Panc1 (cell line): ENCODE measurements around the gene ACTR6. TPM values are rescaled to one million over a fixed set of nuclear protein-coding genes. Genes with fewer than 3 reads are reported as not detected.

ENCODE experiments used
- ATAC-seq: fragments of 200-7000 bp; cut with Tn5 transposase; 2 replicates; pipeline ENCODE4 v1.9.1; 2020; ENCODE audit warnings: mild to moderate bottlenecking, moderate library complexity
- BruUV-seq: library from RNA; stranded (reverse); fragments of 400-500 nt; replicated peaks from 2 replicates; lab custom pipeline; 2021; lab: Mats Ljungman, UMichigan
- CTCF ChIA-PET: fragments of 300-600 bp; sonication (Branson Sonifier 250); formaldehyde crosslinking; loops from one replicate; lab custom pipeline; 2022; ENCODE audit warnings: antibody characterized with exemption; lab: Charles Lee
- POLR2A ChIA-PET: fragments of 300-600 bp; sonication (Branson Sonifier 250); formaldehyde crosslinking; loops from one replicate; lab custom pipeline; 2022; ENCODE audit warnings: antibody characterized with exemption; lab: Charles Lee
- DNase-seq: peaks from one replicate; pipeline ENCODE4 v3.0.0-alpha.2; 2010; ENCODE audit warnings: low read depth, low spot score
- H3K27ac ChIP-seq: 2 replicates; pipeline ENCODE4 v1.5.1; 2011; ENCODE audit warnings: mild to moderate bottlenecking, low read length, inconsistent platforms
- H3K27me3 ChIP-seq: fragments of 200-500 bp; sonication (Bioruptor generic); 2 replicates; pipeline ENCODE4 v1.6.0; 2014; ENCODE audit warnings: low read length, inconsistent platforms; ENCODE audit not compliant: control insufficient read depth, insufficient read depth
- H3K36me3 ChIP-seq: fragments of 200-500 bp; sonication (Bioruptor generic); 2 replicates; pipeline ENCODE4 v1.5.1; 2014; ENCODE audit warnings: inconsistent platforms, mild to moderate bottlenecking, low read length, moderate library complexity; ENCODE audit not compliant: control insufficient read depth, insufficient read depth
- H3K4me1 ChIP-seq: 2 replicates; pipeline ENCODE4 v1.5.1; 2011; ENCODE audit warnings: inconsistent platforms, mild to moderate bottlenecking, low read length, moderate library complexity; ENCODE audit not compliant: control insufficient read depth, insufficient read depth
- H3K4me3 ChIP-seq, 2 experiments: 2 replicates each; pipeline ENCODE4 v1.5.1; 2011 to 2012; ENCODE audit warnings: low read depth in 2 of 2, low read length in 2 of 2, mild to moderate bottlenecking in 2 of 2, inconsistent platforms in 1 of 2, moderate library complexity in 1 of 2
- H3K9me3 ChIP-seq: fragments of 200-500 bp; sonication (Bioruptor generic); 2 replicates; pipeline ENCODE4 v1.5.1; 2014; ENCODE audit warnings: low read depth, mild to moderate bottlenecking, inconsistent platforms, low read length, moderate library complexity; ENCODE audit not compliant: control insufficient read depth, insufficient read depth
- CTCF ChIP-seq: fragments of 450-650 bp; IDR thresholded peaks from 2 replicates; pipeline ENCODE4 v1.5.1; 2017; ENCODE audit warnings: mild to moderate bottlenecking
- POLR2AphosphoS5 ChIP-seq: IDR thresholded peaks from 2 replicates; pipeline ENCODE4 v1.6.1; 2012; ENCODE audit warnings: mild to moderate bottlenecking, low read depth, low read length, moderate library complexity
- REST ChIP-seq, 2 experiments: IDR thresholded peaks; 2 replicates each; pipeline ENCODE4 v1.6.1; 2011 to 2012; ENCODE audit warnings: low read depth in 2 of 2, control low read depth in 1 of 2, low read length in 1 of 2, mild to moderate bottlenecking in 1 of 2, moderate library complexity in 1 of 2; ENCODE audit not compliant: insufficient read depth in 1 of 2
- SIN3A ChIP-seq: IDR thresholded peaks from 2 replicates; pipeline ENCODE4 v1.6.1; 2012; ENCODE audit warnings: low read depth, mild to moderate bottlenecking, low read length, moderate library complexity, borderline replicate concordance; ENCODE audit not compliant: insufficient read depth
- TCF7L2 ChIP-seq: IDR thresholded peaks from 2 replicates; pipeline ENCODE4 v1.6.1; 2011; ENCODE audit warnings: mild to moderate bottlenecking, low read depth, low read length, inconsistent platforms
- in situ Hi-C: cut with HindIII; loops from 2 replicates; pipeline ENCODE4 v1.10.0; 2016; ENCODE audit warnings: low sequenced_read_pairs, low pct_unique_long_range_greater_than_20kb
- intact Hi-C: fragments of 100-400 bp; cut with micrococcal nuclease; formaldehyde crosslinking; loops from one replicate; pipeline ENCODE4 v1.10.0; 2022; ENCODE audit not compliant: unreplicated experiment
- total RNA-seq: library from RNA; stranded (reverse); gene quantifications from one replicate; pipeline ENCODE4 v1.2.1, GENCODE V29; 2021; ENCODE audit not compliant: unreplicated experiment

Gene ACTR6
- total RNA-seq, 1 experiment from 2014 or later: 21.2 TPM

GRCh38 chr12:100185361-100185894, 15.2 kb upstream of the ACTR6 start:
- in situ Hi-C loops (no loop called here), intact Hi-C loops (no loop called here)
- no peak overlapping the region for H3K4me3 ChIP-seq
- H3K36me3 ChIP-seq: no peaks in the 10 kb centered on the region
- H3K9me3 ChIP-seq: no peaks in the 10 kb centered on the region
- BruUV-seq: no TSS peak
- ChIA-PET POLR2A (interaction anchor here (0.6 to 0.7 kb wide), 2 partner anchors 13 to 43 kb away, joined by 5 to 11 read pairs; no protein-coding TSS in a partner anchor), CTCF (no interaction called here)
- TF ChIP-seq TCF7L2 (no peak), REST (IDR thresholded peaks at IDR 0.05; ENCODE audit: insufficient read depth in 1 of 2, low read depth in 2 of 2, low read length in 1 of 2) (no peak), POLR2AphosphoS5 (no peak), CTCF (no peak), SIN3A (no peak)
- no peak for ATAC-seq
- no peaks in the 10 kb centered on the region for H3K27me3 ChIP-seq
- H3K4me1 ChIP-seq: no peaks in the 10 kb centered on the region
- no peak for DNase-seq
- no peak overlapping the region for H3K27ac ChIP-seq

- BruUV-seq: no TSS peak
- intact Hi-C loops (no loop called here), in situ Hi-C loops (no loop called here)
- ChIA-PET CTCF (interaction anchor here (0.6 kb wide), 1 partner anchor 14 kb away, joined by 6 read pairs; no protein-coding TSS in a partner anchor), POLR2A (no interaction called here)
- H3K9me3 ChIP-seq: no peaks in the 10 kb centered on the region
- H3K4me1 ChIP-seq: no peaks in the 10 kb centered on the region
- ATAC-seq (no peak), DNase-seq (no peak)
- no peak overlapping the region for H3K27ac ChIP-seq
- H3K4me3 ChIP-seq: no peak overlapping the region
- no peak for TF ChIP-seq CTCF
- no peak for TF ChIP-seq SIN3A
- TF ChIP-seq TCF7L2: no peak
- no peak for TF ChIP-seq REST (IDR thresholded peaks at IDR 0.05; ENCODE audit: insufficient read depth in 1 of 2, low read depth in 2 of 2, low read length in 1 of 2)
- TF ChIP-seq POLR2AphosphoS5: no peak
- no peaks in the 10 kb centered on the region for H3K27me3 ChIP-seq
- H3K36me3 ChIP-seq: no peaks in the 10 kb centered on the region
Observed at GRCh38 chr12:100186071-100186470, 14.5 kb upstream of the ACTR6 start.
